GM18951 (cell line): Measurements from ENCODE around the gene PAX5.

Experiments used
- POLR2A ChIP-seq: IDR thresholded peaks from 4 replicates; pipeline ENCODE4 v1.6.1; 2011; ENCODE audit warnings: mild to moderate bottlenecking; ENCODE audit not compliant: insufficient read length, insufficient read depth; ENCODE audit errors: extremely low read depth
- in situ Hi-C: fragments of 300-500 bp; cut with MboI; formaldehyde crosslinking; loops from one replicate; pipeline ENCODE4 v1.12.0; 2022; ENCODE audit warnings: low sequenced_read_pairs, mixed read lengths, inconsistent platforms; ENCODE audit not compliant: unreplicated experiment

Gene PAX5

GRCh38 chr9:36893184-36893583 is 140.9 kb downstream of the PAX5 start:
- in situ Hi-C loops = no loop called here
- TF ChIP-seq POLR2A = no peak

GRCh38 chr9:36892279-36892678 is 141.8 kb downstream of the PAX5 start:
- TF ChIP-seq POLR2A = no peak
- in situ Hi-C loops = no loop called here

GRCh38 chr9:36891341-36891811 is 142.7 kb downstream of the PAX5 start:
- in situ Hi-C loops = no loop called here

GRCh38 chr9:36889844-36890243 is 144.2 kb downstream of the PAX5 start:
- no peak for TF ChIP-seq POLR2A
- in situ Hi-C loops = no loop called here

More at GRCh38 chr9:36891341-36891811, 142.7 kb downstream of the PAX5 start:
- TF ChIP-seq POLR2A = no peak

GRCh38 chr9:36888551-36888950 is 145.5 kb downstream of the PAX5 start:
- in situ Hi-C loops = no loop called here
- TF ChIP-seq POLR2A = no peak

GRCh38 chr9:36884721-36885120 is 149.3 kb downstream of the PAX5 start:
- TF ChIP-seq POLR2A = no peak
- in situ Hi-C loops = no loop called here

- no peak for TF ChIP-seq POLR2A
- in situ Hi-C loops = no loop called here
These were observed 151.5 kb downstream of the PAX5 start for GRCh38 chr9:36882594-36882993.

GRCh38 chr9:36881743-36882441 is 152.2 kb downstream of the PAX5 start:
- no peak for TF ChIP-seq POLR2A
- in situ Hi-C loops = no loop called here

GRCh38 chr9:36881316-36881715 is 152.8 kb downstream of the PAX5 start:
- in situ Hi-C loops = no loop called here
- TF ChIP-seq POLR2A = no peak

- TF ChIP-seq POLR2A = no peak
These were observed 154.0 kb downstream of the PAX5 start for GRCh38 chr9:36880075-36880474.

GRCh38 chr9:36878986-36879982 is 154.8 kb downstream of the PAX5 start:
- no peak for TF ChIP-seq POLR2A
- in situ Hi-C loops = no loop called here

More at GRCh38 chr9:36880075-36880474, 154.0 kb downstream of the PAX5 start:
- in situ Hi-C loops = no loop called here

- in situ Hi-C loops = no loop called here
- TF ChIP-seq POLR2A = no peak
These were observed 156.8 kb downstream of the PAX5 start for GRCh38 chr9:36877239-36877638.

- no peak for TF ChIP-seq POLR2A
- in situ Hi-C loops = no loop called here
These were observed 158.0 kb downstream of the PAX5 start for GRCh38 chr9:36876056-36876455.
